Stimulated activated CD4-positive, alpha-beta T cell treated with anti-CD3 and anti-CD28 coated beads, Interleukin-12 subunit alpha, Interleukin-12 subunit beta, amount 100 ng/mL, for 4 hours (primary cell): ENCODE results near the gene DMPK.

Source experiments
- DNase-seq: peaks from one replicate; pipeline ENCODE4 v3.0.0-alpha.2; 2020

Gene DMPK

GRCh38 chr19:45785097-45785496 is 2.8 kb upstream of the DMPK start:
- no peak for DNase-seq

- no peak for DNase-seq
These were observed 1.8 kb upstream of the DMPK start for GRCh38 chr19:45784096-45784495.

- no peak for DNase-seq
These were observed 813 bp upstream of the DMPK start for GRCh38 chr19:45782820-45783785.

GRCh38 chr19:45781214-45782161 is 802 bp downstream of the DMPK start:
- no peak for DNase-seq

GRCh38 chr19:45780448-45781213 is 1.7 kb downstream of the DMPK start:
- no peak for DNase-seq

- DNase-seq = no peak
These were observed 2.2 kb downstream of the DMPK start for GRCh38 chr19:45780146-45780447.

GRCh38 chr19:45779231-45780145 is 2.8 kb downstream of the DMPK start:
- peak; percentile 86 for DNase-seq

- DNase-seq = no peak
These were observed 4.2 kb downstream of the DMPK start for GRCh38 chr19:45778010-45778661.

GRCh38 chr19:45777395-45777961 is 4.8 kb downstream of the DMPK start:
- no peak for DNase-seq

- no peak for DNase-seq
These were observed 7.5 kb downstream of the DMPK start for GRCh38 chr19:45774765-45775164.

GRCh38 chr19:45773384-45773783 is 8.9 kb downstream of the DMPK start:
- DNase-seq = no peak

- no peak for DNase-seq
These were observed 9.4 kb downstream of the DMPK start for GRCh38 chr19:45772912-45773311.

GRCh38 chr19:45772130-45772840 is 10.0 kb downstream of the DMPK start:
- DNase-seq = no peak

GRCh38 chr19:45771311-45771933 is 10.9 kb downstream of the DMPK start:
- DNase-seq = no peak

- DNase-seq = peak; percentile 89
These were observed 11.8 kb downstream of the DMPK start for GRCh38 chr19:45770192-45771101.

- peak; percentile 37 for DNase-seq
These were observed 12.5 kb downstream of the DMPK start for GRCh38 chr19:45769821-45770191.

GRCh38 chr19:45768984-45769782 is 13.1 kb downstream of the DMPK start, which contains the start of gene SIX5:
Gene SIX5, minus strand, starts transcription at chr19:45769252. Its CDS starts 408 bp downstream, at chr19:45768844.
- peak; percentile 95 for DNase-seq

GRCh38 chr19:45768655-45768983 is 13.7 kb downstream of the DMPK start:
- DNase-seq = peak; percentile 45
